WI38 (cell line): ENCODE data around the gene MKRN2OS.

Experiments used
- H3K4me3 ChIP-seq: 2 replicates; pipeline ENCODE4 v1.5.1; 2011; ENCODE audit warnings: low read depth, mild to moderate bottlenecking, control low read depth, low read length
- CTCF ChIP-seq: IDR thresholded peaks from 2 replicates; pipeline ENCODE4 v1.5.1; 2012; ENCODE audit warnings: low read depth, mild to moderate bottlenecking, control low read depth, low read length

Gene MKRN2OS

GRCh38 chr3:12578742-12579141, 33.4 kb upstream of the MKRN2OS start:
- TF ChIP-seq CTCF, result no peak
- H3K4me3 ChIP-seq, result no peak overlapping the region

GRCh38 chr3:12577379-12577778, 32.1 kb upstream of the MKRN2OS start:
- H3K4me3 ChIP-seq, result no peak overlapping the region
- no peak for TF ChIP-seq CTCF

DNA sequence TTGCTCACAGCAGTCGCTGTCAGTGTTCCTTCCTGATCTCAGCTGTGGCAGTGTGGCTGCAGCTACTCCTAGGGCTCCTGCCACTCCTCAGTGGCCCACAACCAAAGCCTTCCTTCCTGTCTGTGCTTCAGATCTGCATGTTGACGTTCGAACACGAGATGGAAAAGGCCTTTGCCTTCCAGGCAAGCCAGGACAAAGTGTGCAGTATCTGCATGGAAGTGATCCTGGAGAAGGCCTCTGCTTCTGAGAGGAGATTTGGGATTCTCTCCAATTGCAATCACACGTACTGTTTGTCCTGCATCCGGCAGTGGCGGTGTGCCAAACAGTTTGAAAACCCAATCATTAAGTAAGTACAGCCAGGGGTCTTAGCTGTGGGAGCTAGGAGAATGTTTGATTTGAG, 29.4 kb upstream of the MKRN2OS start:
- TF ChIP-seq CTCF, result no peak

DNA sequence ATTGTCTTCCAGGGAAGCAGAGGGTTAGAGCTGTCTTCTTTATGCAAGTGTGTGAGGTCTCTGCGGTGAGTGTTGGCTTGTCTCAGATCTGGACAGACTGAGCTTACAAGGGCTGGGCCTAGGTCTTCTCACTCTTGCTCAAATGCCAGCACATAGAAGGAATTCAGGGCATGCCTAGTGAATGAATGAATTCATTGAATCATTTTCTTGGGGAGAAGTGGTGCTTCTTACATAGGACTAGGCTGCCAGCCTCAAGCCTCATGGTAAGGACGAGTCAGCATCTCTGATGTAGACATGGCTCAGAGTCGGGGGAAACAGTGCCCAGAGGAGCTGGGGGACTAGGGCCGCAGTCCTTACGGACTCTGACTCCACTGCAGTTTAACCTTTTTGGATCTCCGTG, 28.8 kb upstream of the MKRN2OS start:
- TF ChIP-seq CTCF, result no peak

More for the DNA sequence above, 29.4 kb upstream of the MKRN2OS start:
- H3K4me3 ChIP-seq, result no peak overlapping the region

GRCh38 chr3:12571986-12572385, 26.7 kb upstream of the MKRN2OS start:
- H3K4me3 ChIP-seq, result no peak overlapping the region
- TF ChIP-seq CTCF, result no peak

More for the DNA sequence above, 28.8 kb upstream of the MKRN2OS start:
- no peak overlapping the region for H3K4me3 ChIP-seq

DNA sequence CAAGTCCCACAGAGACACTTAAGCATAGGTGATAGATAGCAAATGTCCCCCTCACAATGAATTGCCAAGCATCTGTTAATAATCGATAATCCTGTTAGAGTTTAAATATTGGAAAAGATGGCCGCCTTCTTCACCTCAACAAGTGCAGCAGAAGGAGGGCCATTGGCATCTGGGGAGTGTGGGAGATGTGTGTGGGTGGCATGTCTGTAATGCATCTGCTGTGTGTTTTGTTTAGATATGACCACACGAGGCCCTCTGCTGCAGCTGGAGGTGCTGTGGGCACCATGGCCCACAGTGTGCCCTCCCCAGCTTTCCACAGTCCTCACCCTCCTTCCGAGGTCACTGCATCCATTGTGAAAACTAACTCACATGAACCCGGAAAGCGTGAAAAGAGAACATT, 24.5 kb upstream of the MKRN2OS start:
- no peak for TF ChIP-seq CTCF
- H3K4me3 ChIP-seq, result no peak overlapping the region

GRCh38 chr3:12568747-12569146, 23.4 kb upstream of the MKRN2OS start:
- H3K4me3 ChIP-seq, result no peak overlapping the region

More at GRCh38 chr3:12568747-12569146, 23.4 kb upstream of the MKRN2OS start:
- TF ChIP-seq CTCF, result no peak
